Testis (tissue), 2 donors: ENCODE data around the gene TAF1D.

Source experiments
- CTCF ChIP-seq, 3 experiments: fragments of 450-650 bp in 2 of 3; fragments of 200-600 bp in 1 of 3; sonication (generic) in 1 of 3; IDR thresholded peaks; one replicate each; pipeline ENCODE4 v1.5.1; 2016 to 2019; ENCODE audit warnings: antibody characterized with exemption in 3 of 3, mild to moderate bottlenecking in 2 of 3, moderate library complexity in 1 of 3
- POLR2A ChIP-seq: fragments of 450-650 bp; IDR thresholded peaks from one replicate; pipeline ENCODE4 v1.6.1; 2017; ENCODE audit warnings: antibody characterized with exemption, mild to moderate bottlenecking, moderate library complexity

GRCh38 chr11:93784935-93785360 lies 43.7 kb upstream of the TAF1D start:
- TF ChIP-seq CTCF (IDR thresholded peaks at IDR 0.05) (no peak), POLR2A (no peak)
